Dedifferentiated amniotic fluid mesenchymal stem cell (primary cell): Measurements from ENCODE around the gene WNK1.

Experiments
- DNase-seq: peaks from one replicate; pipeline ENCODE4 v3.0.0-alpha.2; 2016; ENCODE audit errors: extremely low spot score

The WNK1 gene

DNA sequence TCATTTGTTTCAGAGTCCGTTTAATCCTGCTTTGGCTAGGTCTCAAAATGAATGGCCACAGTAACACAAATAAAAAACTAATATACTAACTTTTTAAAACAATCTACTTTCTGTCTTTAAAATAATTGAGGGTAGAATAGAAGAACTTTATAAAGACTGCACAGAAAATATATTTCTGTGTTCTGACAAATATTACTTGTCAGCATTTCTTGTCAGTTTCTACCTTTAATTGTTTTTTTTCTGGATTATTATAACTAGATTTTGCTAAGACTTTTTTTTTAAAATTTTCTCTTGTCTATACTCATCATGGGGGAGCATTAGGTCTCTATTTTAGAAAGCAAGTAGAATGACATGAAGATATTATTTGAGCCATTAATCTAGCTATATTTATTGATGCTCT, 110.9 kb downstream of the WNK1 start:
- DNase-seq = no peak

DNA sequence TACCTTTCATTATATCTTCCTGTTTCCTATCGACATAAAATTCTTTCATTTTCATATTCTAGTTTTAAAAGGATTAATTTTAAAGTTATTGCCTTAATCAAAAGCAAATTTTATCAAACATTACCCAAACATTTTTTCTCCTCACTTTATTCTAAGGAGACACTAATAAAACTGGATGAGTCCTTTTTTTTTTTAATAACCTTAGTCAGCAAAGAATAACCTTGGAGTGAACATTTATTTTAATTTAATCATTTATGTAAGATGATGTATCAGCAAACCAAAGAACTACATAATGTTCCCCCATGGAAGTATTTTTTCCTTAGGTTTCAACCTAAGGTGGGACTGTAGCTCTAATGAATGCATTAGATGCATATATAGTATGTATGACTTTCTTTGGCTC, 113.2 kb downstream of the WNK1 start:
- DNase-seq = no peak

DNA sequence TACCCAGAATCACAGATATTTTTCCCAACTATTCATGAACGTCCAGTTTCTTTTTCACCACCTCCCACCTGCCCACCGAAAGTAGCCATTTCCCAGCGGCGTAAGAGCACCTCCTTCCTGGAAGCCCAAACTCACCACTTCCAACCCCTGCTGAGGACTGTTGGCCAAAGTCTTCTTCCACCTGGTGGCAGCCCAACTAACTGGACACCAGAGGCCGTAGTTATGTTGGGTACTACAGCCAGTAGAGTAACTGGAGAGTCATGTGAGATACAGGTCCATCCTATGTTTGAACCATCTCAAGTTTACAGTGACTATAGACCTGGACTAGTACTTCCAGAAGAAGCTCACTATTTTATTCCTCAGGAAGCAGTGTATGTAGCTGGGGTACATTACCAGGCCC, 115.5 kb downstream of the WNK1 start:
- DNase-seq = no peak

DNA sequence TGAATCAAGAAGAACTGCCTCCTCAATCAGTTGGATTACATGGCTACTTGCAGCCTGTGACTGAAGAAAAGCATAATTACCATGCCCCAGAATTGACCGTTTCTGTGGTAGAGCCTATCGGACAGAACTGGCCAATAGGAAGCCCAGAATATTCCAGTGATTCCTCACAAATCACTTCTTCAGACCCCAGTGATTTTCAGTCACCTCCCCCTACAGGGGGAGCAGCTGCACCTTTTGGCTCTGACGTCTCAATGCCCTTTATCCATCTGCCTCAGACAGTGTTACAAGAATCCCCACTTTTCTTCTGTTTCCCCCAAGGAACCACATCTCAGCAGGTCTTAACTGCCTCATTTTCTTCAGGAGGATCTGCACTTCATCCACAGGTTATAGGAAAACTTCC, 116.3 kb downstream of the WNK1 start:
- no peak for DNase-seq

DNA sequence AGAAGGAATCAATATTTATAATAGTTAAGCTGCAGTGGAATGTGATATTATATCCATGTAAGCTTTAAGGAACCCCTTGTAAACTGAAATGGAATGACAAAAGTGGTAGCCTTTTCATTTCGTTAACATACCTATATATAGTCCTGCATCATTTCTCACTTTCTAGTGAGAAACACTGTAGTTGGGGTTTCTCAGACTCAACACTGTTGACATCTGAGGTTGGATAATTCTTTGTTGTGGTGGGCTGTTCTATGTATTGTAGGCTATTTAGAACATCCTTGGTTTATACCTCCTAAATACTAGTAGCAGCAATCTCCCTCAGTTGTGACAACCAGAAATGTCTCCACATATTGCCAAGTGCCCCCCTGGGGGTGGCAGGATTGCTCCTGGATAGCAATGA, 118.0 kb downstream of the WNK1 start:
- DNase-seq = no peak

DNA sequence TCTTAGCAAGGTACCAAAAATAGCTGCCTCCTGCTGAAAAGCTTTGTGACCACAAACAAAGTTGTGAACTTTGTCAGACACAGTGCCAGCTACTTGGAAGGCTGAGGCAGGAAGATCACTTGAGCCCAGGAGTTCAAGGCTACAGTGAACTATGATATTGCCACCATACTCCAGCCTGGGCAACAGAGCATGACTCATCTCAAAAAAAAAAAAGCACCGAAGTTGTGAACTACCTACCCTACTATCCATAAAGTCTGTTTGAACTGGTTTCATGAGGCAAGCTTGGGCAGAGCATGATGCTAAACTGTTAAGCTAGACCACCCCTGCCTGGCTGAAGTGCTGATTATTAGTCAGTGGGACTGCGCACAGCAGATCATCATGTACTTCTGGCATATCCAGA, 121.6 kb downstream of the WNK1 start:
- no peak for DNase-seq

DNA sequence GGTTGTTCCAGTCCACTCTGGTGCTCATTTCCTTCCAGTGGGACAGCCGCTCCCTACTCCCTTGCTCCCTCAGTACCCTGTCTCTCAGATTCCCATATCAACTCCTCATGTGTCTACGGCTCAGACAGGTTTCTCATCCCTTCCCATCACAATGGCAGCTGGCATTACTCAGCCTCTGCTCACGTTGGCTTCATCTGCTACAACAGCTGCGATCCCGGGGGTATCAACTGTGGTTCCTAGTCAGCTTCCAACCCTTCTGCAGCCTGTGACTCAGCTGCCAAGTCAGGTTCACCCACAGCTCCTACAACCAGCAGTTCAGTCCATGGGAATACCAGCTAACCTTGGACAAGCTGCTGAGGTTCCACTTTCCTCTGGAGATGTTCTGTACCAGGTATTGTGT, 127.3 kb downstream of the WNK1 start:
- DNase-seq = no peak

DNA sequence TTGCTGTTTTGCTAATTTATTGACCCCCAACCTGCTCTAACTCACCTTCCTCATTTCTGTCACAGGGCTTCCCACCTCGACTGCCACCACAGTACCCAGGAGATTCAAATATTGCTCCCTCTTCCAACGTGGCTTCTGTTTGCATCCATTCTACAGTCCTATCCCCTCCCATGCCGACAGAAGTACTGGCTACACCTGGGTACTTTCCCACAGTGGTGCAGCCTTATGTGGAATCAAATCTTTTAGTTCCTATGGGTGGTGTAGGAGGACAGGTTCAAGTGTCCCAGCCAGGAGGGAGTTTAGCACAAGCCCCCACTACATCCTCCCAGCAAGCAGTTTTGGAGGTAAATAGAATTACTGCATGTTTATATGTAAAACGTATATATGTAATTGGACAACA, 128.3 kb downstream of the WNK1 start:
- DNase-seq = no peak

DNA sequence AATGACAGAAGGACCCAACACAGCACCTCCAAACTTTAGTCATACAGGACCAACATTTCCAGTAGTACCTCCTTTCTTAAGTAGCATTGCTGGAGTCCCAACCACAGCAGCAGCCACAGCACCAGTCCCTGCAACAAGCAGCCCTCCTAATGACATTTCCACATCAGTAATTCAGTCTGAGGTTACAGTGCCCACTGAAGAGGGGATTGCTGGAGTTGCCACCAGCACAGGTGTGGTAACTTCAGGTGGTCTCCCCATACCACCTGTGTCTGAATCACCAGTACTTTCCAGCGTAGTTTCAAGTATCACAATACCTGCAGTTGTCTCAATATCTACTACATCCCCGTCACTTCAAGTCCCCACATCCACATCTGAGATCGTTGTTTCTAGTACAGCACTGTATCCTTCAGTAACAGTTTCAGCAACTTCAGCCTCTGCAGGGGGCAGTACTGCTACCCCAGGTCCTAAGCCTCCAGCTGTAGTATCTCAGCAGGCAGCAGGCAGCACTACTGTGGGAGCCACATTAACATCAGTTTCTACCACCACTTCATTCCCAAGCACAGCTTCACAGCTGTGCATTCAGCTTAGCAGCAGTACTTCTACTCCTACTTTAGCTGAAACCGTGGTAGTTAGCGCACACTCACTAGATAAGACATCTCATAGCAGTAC, 132.5 kb downstream of the WNK1 start:
- DNase-seq = no peak

DNA sequence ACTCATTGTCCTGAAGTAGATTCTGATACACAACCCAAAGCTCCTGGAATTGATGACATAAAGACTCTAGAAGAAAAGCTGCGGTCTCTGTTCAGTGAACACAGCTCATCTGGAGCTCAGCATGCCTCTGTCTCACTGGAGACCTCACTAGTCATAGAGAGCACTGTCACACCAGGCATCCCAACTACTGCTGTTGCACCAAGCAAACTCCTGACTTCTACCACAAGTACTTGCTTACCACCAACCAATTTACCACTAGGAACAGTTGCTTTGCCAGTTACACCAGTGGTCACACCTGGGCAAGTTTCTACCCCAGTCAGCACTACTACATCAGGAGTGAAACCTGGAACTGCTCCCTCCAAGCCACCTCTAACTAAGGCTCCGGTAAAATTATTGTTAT, 133.3 kb downstream of the WNK1 start:
- no peak for DNase-seq

DNA sequence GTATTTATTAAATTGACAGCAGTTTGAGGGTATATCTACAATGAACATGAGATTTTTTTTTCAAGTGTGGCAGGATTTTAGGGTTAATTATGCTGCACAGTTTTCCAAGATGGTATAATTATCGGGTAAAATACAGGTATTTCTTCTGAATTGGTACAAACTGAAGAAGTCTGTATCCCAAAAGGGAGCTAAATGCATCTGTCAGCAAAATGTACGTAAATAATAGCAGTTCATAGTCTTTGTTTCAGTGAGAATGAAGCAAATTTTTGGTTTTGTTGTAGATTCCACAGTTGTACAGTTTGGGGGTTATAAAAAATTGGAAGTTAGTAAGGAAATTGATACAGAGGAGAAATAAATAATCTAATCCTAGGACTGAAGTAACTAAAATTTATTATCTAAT, 133.8 kb downstream of the WNK1 start:
- no peak for DNase-seq

DNA sequence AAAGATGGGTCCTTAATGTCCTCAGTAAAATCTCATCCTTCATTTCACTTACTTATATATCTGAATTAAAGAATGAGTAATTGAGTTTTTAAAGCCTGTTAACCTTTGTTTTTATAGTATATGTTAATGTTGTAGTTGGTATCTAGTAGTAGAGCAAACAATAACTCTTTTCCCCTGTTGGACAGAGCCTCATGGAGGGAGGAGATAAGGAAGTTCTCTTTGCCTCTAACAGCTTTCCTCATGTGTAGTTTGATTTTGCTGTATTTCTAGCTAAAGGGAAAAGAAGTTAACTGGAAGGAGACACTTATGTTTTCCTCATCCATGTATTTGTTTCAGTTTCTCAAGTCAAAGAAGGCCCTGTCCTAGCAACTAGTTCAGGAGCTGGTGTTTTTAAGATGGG, 141.8 kb downstream of the WNK1 start:
- no peak for DNase-seq

DNA sequence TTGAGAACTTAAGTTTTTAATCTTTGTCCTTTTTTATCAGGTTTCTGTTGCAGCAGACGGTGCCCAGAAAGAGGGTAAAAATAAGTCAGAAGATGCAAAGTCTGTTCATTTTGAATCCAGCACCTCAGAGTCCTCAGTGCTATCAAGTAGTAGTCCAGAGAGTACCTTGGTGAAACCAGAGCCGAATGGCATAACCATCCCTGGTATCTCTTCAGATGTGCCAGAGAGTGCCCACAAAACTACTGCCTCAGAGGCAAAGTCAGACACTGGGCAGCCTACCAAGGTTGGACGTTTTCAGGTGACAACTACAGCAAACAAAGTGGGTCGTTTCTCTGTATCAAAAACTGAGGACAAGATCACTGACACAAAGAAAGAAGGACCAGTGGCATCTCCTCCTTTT, 143.7 kb downstream of the WNK1 start:
- no peak for DNase-seq

DNA sequence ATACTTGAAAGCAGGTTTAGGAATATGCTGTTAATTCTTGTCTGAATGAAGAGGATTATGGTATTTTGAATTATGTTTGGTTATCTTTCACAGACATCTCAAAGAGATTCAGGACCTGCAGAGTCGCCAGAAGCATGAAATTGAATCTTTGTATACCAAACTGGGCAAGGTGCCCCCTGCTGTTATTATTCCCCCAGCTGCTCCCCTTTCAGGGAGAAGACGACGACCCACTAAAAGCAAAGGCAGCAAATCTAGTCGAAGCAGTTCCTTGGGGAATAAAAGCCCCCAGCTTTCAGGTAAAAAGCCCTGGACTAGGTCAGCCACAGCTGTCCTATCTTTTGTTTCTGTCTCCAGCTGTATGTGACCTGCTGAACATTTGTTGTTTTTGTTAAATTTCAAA, 145.0 kb downstream of the WNK1 start:
- no peak for DNase-seq

DNA sequence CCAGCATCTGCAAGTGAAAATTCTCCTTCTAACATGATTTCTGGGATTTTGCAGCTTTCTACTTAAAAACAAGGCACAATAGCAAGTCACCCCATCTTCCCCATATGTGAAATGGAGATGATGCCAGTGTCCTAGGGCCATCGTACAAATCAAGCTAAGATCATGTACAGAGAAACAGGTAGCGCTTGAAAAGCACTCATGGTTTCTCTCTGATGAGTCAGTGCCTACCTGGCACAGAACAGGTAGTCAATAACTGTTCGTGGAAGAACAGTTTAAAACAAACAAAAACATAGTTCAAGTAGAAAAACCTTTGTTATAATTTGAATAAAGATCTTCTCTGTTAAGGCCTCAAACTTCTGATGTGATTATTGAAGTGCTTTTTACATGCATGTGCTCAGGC, 150.2 kb downstream of the WNK1 start:
- no peak for DNase-seq

DNA sequence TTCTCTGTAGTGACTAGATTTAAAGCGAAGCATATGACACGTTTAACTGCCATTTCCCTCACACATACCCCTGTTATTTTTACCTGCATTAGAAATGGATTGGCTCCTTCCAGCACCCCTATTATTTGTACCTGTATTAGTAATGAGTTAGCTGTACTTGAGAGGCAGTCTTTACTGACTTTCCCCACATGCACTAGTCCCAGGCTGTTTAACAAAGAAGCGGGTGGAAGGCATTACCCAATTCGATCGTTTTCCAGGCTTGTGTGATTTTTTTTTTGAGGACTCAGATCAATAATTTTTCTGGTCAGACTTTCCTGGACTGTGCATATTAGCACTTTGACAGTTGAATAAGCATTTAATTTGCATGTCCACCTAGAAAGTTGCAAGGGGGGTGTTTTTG, 150.7 kb downstream of the WNK1 start:
- no peak for DNase-seq

DNA sequence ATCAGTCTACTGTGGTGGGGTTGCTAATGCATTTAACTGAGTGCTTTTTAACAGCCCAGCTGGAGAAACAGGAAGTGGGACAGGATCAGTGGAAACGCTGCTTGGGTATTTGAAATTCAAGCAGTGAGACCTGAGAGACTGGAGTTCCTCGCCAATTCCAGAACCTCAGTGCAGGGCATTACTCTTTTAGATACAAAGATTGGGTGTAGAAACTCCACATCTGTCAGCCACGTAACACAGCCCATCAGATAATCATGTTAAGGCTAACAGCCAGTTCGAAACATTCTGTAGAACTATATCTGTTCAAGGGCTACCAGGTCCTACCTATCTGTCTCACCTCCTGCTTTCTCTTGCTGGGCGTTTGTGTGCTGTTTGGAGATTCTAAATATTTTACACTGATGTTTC, 151.6 kb downstream of the WNK1 start:
- no peak for DNase-seq

DNA sequence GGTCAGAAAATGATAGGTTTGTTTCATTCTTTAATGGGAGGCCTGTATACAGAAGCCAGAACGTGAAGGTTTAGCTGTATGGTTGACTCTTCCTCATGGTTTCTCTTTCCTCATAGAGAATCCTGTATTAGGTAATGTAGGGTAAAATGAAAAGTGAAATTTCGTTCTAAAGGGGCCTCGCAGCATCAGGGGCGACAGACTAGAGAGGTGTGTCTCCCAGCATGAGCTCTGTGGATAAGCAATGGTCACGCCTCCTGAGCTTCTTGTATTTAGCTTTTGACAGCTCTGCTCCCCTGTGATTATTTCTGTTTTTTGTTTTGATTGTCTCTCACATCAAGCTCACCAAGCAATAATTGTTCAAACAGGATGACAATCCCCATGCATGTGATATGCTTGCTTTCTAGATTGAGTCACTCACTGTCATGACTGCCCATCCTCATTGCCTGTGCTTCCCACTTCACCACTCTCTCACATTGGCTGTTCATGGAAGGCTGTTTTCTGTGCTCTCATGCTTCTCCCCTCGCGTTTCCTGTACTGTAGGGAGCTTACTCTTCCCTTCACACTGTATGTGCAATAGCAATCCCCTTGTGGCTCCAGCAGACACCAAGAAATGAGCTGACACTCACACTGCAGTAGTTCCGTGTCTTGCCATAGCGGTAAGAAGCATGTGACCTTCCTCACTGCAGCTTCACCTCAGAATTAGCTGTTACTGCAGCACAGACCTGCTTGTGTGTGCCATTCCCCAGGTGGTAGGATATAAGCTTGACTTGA, 153.1 kb downstream of the WNK1 start:
- no peak for DNase-seq

DNA sequence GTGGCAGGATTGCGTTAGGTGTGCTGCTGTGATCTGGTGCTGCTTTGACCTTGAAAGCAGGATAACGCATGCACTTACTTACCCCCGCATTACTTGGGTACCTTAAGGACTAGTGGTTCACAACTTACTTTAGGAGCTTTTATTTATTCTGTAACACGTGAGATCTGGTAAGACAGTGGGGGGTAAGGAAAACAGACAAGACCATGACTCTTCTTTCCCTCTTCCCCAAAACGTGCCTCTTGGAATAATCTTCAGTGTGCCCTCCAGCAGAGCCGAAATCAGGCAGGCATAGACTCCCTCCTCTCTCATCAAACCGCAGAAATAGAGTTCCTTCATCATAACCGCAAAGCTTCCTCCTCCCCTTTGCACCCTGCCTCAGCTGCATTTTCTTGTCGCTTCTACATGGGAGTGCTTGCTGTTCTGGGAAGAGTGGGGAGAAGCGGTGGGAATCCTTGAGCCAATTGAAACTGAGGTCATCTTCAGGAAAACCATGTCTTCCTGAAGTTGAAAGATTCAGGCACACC, 153.7 kb downstream of the WNK1 start:
- DNase-seq = no peak

DNA sequence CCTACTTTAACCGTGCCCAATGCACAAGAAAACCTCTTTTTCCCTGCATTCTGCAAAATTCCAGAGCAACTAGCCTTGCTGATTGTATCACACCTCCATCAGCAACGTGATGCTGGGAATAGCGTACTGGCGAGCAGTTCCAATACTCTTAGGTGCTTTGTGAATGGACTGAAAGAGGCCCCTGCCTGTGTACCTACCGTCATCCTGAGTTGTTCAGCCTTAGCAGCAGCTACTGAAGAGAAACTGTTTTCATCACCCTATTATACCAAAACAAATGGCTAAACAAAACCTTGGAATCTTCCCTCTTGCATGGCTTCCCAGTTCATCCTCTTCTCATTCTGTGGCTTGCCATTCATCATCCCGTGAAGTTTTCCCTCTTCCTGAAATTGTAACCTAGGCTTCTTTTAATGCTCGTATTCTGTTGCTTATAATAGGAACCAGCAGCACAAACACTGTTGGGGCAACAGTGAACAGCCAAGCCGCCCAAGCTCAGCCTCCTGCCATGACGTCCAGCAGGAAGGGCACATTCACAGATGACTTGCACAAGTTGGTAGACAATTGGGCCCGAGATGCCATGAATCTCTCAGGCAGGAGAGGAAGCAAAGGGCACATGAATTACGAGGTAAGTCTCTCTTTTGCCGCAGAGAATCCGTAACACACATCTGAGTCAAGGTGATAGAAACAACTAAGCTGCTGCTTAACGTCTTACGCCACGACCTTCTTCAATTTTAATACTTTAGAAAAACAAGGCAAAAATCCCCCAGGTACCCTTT, 155.2 kb downstream of the WNK1 start:
- DNase-seq = no peak

DNA sequence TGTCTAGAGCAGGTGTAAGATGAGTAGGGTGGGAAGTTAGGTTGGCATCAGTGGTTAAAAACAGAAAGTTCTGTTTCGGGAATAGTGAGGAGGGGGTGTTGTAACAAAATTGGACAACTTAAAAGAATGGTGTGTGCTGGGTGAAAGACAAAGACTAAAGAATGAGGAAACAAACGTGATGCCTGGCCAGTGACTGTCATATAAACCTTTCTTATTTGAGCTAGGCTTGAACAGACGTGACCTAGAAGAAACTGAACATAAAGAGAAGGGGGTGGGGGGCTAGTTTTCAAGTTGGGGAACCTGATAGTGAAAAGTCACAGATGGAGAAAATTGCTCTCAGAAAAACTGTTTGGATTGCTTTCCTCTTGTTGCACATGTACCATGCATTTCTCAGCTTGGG, 157.5 kb downstream of the WNK1 start:
- DNase-seq = no peak

DNA sequence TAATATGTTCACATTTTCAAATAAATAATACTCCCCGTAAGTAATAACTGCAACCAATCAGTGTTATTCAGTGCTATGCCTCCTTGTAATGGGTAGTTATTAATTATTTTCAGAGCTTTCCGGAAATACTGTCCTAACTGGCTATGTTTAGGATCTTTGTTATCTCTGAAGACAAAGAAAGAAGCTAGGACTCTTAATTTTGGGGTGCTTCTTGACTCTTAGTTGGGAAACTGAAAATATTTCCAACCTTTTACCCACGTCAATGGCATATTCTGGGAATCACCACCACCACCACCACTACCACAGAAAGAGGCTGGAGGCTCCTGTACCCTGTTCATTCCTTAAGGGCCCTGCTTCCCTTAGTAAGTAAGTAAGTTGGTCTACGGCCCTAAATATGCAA, 158.0 kb downstream of the WNK1 start:
- DNase-seq = no peak
